Measurements from ENCODE around the gene CTNND2. TPM values are rescaled to one million over a fixed set of nuclear protein-coding genes. Genes with fewer than 3 reads are reported as not detected.

Gene CTNND2
- total and polyA plus RNA-seq, 10 donors, result 0.93 to 51.0 (median 21.5) TPM

DNA sequence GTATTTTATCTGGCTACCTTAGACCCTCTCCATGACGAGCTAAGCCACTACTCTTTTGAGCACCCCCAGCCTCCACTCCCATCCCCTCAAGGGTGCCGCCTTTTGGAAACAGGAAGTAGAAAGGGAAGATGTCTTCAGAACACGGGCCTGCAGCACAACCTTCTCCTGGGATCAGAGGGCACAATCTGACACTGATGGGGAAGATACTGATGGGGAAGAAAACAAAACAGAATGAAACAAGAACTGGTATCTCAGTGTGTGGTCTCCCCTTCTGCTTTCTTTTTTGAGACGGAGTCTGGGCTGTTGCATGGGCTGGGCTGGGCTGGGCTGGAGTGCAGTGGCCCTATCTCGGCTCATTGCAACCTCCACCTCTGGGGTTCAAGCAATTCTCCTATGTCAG is 603.5 kb downstream of the CTNND2 start:
- WGBS, 5 donors, result 56 to 70% (median 60%) methylated on average over 5 of the region's 5 CpGs
- Histone ChIP-seq H3K27me3 (replicated peaks in 1 of 7) (no peaks in the 10 kb centered on the region), H3K36me3 (no peaks in the 10 kb centered on the region), H3K9me3 (peaks cover 0 to 3% (median 0%) of the 10 kb centered on the region in 8 donors), H3K27ac (no peak overlapping the region), H3K4me3 (no peak overlapping the region), H3K4me1 (no peaks in the 10 kb centered on the region)
- no peak for DNase-seq
- intact Hi-C loops (cut with DNase I; ENCODE audit: low total_unique reads), result no loop called here
- TF ChIP-seq POLR2A (IDR thresholded peaks at IDR 0.05) (no peak), POLR2AphosphoS5 (IDR thresholded peaks at IDR 0.05) (no peak)
- TF ChIP-seq, protein P1, sequence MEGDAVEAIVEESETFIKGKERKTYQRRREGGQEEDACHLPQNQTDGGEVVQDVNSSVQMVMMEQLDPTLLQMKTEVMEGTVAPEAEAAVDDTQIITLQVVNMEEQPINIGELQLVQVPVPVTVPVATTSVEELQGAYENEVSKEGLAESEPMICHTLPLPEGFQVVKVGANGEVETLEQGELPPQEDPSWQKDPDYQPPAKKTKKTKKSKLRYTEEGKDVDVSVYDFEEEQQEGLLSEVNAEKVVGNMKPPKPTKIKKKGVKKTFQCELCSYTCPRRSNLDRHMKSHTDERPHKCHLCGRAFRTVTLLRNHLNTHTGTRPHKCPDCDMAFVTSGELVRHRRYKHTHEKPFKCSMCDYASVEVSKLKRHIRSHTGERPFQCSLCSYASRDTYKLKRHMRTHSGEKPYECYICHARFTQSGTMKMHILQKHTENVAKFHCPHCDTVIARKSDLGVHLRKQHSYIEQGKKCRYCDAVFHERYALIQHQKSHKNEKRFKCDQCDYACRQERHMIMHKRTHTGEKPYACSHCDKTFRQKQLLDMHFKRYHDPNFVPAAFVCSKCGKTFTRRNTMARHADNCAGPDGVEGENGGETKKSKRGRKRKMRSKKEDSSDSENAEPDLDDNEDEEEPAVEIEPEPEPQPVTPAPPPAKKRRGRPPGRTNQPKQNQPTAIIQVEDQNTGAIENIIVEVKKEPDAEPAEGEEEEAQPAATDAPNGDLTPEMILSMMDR (IDR thresholded peaks at IDR 0.05 in 8 of 11, conservative IDR thresholded peaks at IDR 0.05 in 3 of 11), result no peak

DNA sequence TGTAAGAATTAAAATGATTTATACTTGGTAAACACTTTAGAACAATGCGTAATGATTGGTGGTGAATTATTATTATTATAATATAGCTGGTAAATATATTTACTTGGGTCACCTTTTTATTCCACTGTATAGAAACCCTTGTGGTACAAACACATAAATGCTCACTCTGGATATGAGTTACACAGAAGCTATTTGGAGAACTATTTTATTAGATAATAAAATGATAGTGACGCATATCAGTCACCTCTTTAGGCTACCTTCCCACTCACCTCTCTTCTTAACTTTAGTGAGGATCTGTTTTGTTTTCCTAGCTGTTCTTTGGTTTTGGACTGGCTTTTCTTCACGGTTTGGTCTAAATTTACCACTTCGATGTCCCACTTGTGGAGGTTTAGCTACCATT is 605.4 kb downstream of the CTNND2 start:
- Histone ChIP-seq H3K4me3 (no peak overlapping the region), H3K9me3 (peaks cover 0 to 8% (median 0%) of the 10 kb centered on the region in 8 donors), H3K36me3 (no peaks in the 10 kb centered on the region), H3K27ac (no peak overlapping the region), H3K4me1 (no peaks in the 10 kb centered on the region), H3K27me3 (replicated peaks in 1 of 7) (no peaks in the 10 kb centered on the region)
- intact Hi-C loops (cut with DNase I; ENCODE audit: low total_unique reads), result no loop called here
- DNase-seq, result no peak
- WGBS, 5 donors, result 91 to 99% (median 96%) methylated on average over 4 of the region's 4 CpGs
- TF ChIP-seq POLR2AphosphoS5 (IDR thresholded peaks at IDR 0.05) (no peak), POLR2A (IDR thresholded peaks at IDR 0.05) (no peak)
- TF ChIP-seq, protein P1 (IDR thresholded peaks at IDR 0.05 in 8 of 11, conservative IDR thresholded peaks at IDR 0.05 in 3 of 11), result no peak

DNA sequence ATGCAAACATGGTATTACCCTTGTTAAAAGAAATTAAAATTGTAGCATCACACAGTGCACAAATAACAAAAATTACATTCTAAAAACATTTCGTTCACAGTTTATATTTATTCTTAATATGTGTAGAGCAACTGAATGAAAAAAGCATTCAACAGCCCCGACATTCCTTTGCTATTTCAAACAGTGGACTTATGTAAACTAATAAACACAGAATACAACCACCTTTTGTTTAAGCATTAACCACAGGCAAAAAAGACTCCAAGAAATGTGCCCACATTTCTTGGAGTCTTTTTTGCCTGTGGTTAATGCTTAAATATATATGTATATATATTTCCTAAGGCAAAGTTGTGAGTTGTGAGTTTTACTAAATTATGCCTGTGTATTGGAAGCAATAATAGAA is 610.7 kb downstream of the CTNND2 start:
- intact Hi-C loops (cut with DNase I; ENCODE audit: low total_unique reads), result no loop called here
- WGBS, 5 donors, result 57 to 81% (median 60%) methylated on average over 2 of the region's 2 CpGs
- Histone ChIP-seq H3K36me3 (no peaks in the 10 kb centered on the region), H3K9me3 (peaks cover 0 to 8% (median 0%) of the 10 kb centered on the region in 8 donors), H3K4me1 (no peaks in the 10 kb centered on the region), H3K4me3 (no peak overlapping the region), H3K27me3 (replicated peaks in 1 of 7) (no peaks in the 10 kb centered on the region), H3K27ac (no peak overlapping the region)
- DNase-seq, result no peak
- TF ChIP-seq POLR2A (IDR thresholded peaks at IDR 0.05), result no peak
- no peak for TF ChIP-seq POLR2AphosphoS5 (IDR thresholded peaks at IDR 0.05)
- TF ChIP-seq, protein P1 (IDR thresholded peaks at IDR 0.05 in 8 of 11, conservative IDR thresholded peaks at IDR 0.05 in 3 of 11), result no peak

DNA sequence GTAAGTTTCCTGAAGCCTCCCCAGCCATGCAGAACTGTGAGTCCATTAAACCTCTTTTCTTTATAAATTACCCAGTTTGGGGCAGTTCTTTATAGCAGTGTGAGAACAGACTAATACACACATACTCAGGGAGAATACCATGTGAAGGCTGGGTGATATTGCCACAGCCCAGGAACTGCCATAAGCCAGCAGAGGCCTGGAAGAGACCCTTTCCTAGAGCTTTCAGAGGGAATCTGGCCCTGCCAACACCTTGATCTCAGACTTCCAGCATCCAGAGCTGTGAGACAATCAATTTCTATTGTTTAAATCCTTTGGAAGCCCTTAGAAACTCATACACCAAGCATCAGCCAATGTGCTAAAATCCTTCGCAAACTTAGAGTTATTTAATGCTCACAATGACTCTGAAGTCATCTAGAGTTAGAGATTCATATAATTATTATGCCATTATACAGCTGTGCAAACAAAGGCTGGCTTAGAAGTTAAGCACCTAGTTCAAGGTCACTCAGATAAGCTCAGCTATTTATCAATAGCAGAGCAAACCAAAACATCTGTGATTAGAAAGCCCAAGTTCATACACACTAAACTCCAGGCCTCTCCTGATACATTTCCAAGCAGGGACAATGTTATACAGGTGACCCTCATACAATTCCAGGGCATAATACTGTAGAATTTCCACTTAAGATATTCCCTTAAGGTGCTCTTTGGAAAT is 611.4 kb downstream of the CTNND2 start:
- H3K27me3 ChIP-seq (replicated peaks in 1 of 7), result no peaks in the 10 kb centered on the region
- WGBS, 5 donors, result 90 to 100% (median 97%) methylated on average over 1 of the region's 1 CpG
- TF ChIP-seq, protein P1 (IDR thresholded peaks at IDR 0.05 in 8 of 11, conservative IDR thresholded peaks at IDR 0.05 in 3 of 11), result no peak
- no peak for TF ChIP-seq POLR2AphosphoS5 (IDR thresholded peaks at IDR 0.05)
- no peak for TF ChIP-seq POLR2A (IDR thresholded peaks at IDR 0.05)

More for the DNA sequence above, 611.4 kb downstream of the CTNND2 start:
- H3K4me3 ChIP-seq, result no peak overlapping the region
- intact Hi-C loops (cut with DNase I; ENCODE audit: low total_unique reads), result no loop called here
- no peak for DNase-seq
- no peaks in the 10 kb centered on the region for H3K36me3 ChIP-seq
- no peak overlapping the region for H3K27ac ChIP-seq
- peaks cover 0 to 8% (median 0%) of the 10 kb centered on the region in 8 donors for H3K9me3 ChIP-seq
- no peaks in the 10 kb centered on the region for H3K4me1 ChIP-seq
